PFSK-1 (cell line): ENCODE data around the gene GNB1L.

ENCODE experiments used
- FOXP2 ChIP-seq: optimal IDR thresholded peaks from 2 replicates; pipeline ENCODE3; 2011; ENCODE audit warnings: borderline replicate concordance, control low read depth, inconsistent platforms; ENCODE audit not compliant: insufficient read depth; ENCODE audit errors: extremely low read length, extremely low read depth
- POLR2AphosphoS5 ChIP-seq: IDR thresholded peaks from 2 replicates; pipeline ENCODE4 v1.6.1; 2012; ENCODE audit warnings: low read depth, mild to moderate bottlenecking, control low read depth, low read length, moderate library complexity
- REST ChIP-seq, 2 experiments: IDR thresholded peaks; 2 replicates each; pipeline versions ENCODE4 v1.6.1 to v1.8.0; 2011 to 2012; ENCODE audit warnings: low read depth in 2 of 2, low read length in 2 of 2, control low read depth in 1 of 2, inconsistent platforms in 1 of 2, mild to moderate bottlenecking in 1 of 2, moderate library complexity in 1 of 2; ENCODE audit not compliant: insufficient read depth in 1 of 2
- SIN3A ChIP-seq: IDR thresholded peaks from 2 replicates; pipeline ENCODE4 v1.6.1; 2012; ENCODE audit warnings: mild to moderate bottlenecking, low read length, moderate library complexity, borderline replicate concordance; ENCODE audit not compliant: insufficient read depth
- TAF1 ChIP-seq: IDR thresholded peaks from 2 replicates; pipeline ENCODE4 v1.6.1; 2012; ENCODE audit warnings: low read length, control low read depth, borderline replicate concordance; ENCODE audit not compliant: insufficient read depth

Gene GNB1L

GRCh38 chr22:19786264-19786585 is 68.4 kb downstream of the GNB1L start:
- no peak for TF ChIP-seq TAF1
- no peak for TF ChIP-seq REST (IDR thresholded peaks at IDR 0.05; ENCODE audit: insufficient read depth in 1 of 2, low read depth in 2 of 2, low read length in 2 of 2)
- no peak for TF ChIP-seq POLR2AphosphoS5
- TF ChIP-seq SIN3A: no peak
- TF ChIP-seq FOXP2: no peak

- TF ChIP-seq REST (IDR thresholded peaks at IDR 0.05; ENCODE audit: insufficient read depth in 1 of 2, low read depth in 2 of 2, low read length in 2 of 2) (no peak), SIN3A (no peak), TAF1 (no peak), FOXP2 (no peak), POLR2AphosphoS5 (no peak)
Measured at GRCh38 chr22:19785461-19786263, 69.0 kb downstream of the GNB1L start.

DNA sequence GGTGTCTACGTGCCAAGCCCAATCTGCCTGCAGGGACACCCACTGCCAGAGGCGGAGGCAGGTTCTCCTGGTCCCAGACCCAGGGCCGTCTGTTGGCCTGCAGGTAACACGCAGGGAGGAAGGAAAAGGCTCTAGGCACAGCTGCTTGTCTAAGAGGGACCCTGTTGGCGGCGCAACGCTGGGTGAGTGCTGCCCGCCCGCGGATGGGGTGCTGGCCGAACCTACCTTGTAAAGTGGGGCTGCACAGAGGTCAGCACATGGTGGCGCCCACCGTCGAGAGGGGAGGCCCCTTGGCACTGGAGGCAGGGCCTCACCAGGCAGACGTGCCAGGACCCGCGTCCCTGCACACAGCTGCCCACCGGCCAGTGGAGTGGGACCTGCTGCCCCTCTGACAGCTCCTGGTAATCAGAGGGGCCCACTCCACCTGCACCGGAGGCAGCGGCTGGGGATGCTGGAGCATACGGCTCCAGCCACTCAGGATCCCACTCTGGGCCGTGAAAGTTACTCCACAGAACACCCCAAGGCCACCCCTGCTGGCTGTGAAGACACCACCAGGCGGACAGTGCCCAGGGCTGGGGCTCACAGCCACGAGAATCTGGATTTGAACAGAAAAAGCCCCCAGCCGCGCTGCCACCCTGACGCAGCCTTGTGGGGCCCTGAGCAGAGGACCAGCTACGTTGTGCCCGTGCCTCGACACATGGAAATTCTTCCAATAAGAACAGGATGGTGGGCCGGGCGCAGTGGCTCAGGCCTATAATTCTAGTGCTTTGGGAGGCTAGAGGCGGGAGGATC is 70.1 kb downstream of the GNB1L start:
- no peak for TF ChIP-seq TAF1
- no peak for TF ChIP-seq REST (IDR thresholded peaks at IDR 0.05; ENCODE audit: insufficient read depth in 1 of 2, low read depth in 2 of 2, low read length in 2 of 2)
- TF ChIP-seq FOXP2: no peak
- no peak for TF ChIP-seq SIN3A
- no peak for TF ChIP-seq POLR2AphosphoS5

GRCh38 chr22:19783586-19784383 is 70.9 kb downstream of the GNB1L start:
- TF ChIP-seq SIN3A (no peak), POLR2AphosphoS5 (no peak), TAF1 (no peak), FOXP2 (no peak), REST (IDR thresholded peaks at IDR 0.05; ENCODE audit: insufficient read depth in 1 of 2, low read depth in 2 of 2, low read length in 2 of 2) (no peak)
